K562 (cell line): ENCODE data around the gene FERMT3.

Source experiments
- CTCF ChIP-seq, 3 experiments: IDR thresholded peaks in 2 of 3; conservative IDR thresholded peaks in 1 of 3; 2 replicates each; pipeline ENCODE4 v1.5.1; 2011 to 2012; ENCODE audit warnings: low read length in 3 of 3, mild to moderate bottlenecking in 3 of 3, control low read depth in 2 of 3, improper control_type of control experiment in 1 of 3, inconsistent platforms in 1 of 3, low read depth in 1 of 3, mixed read lengths in 1 of 3, moderate library complexity in 1 of 3; ENCODE audit not compliant: insufficient read depth in 2 of 3
- JUND ChIP-seq, 2 experiments: IDR thresholded peaks; 2 replicates in 1 of 2; 3 replicates in 1 of 2; pipeline ENCODE4 v1.6.1; 2011; ENCODE audit warnings: borderline replicate concordance in 2 of 2, low read depth in 2 of 2, low read length in 2 of 2, improper control_type of control experiment in 1 of 2, missing biosample characterization in 1 of 2, missing genetic modification characterization in 1 of 2, missing genetic modification reagents in 1 of 2
- MAZ ChIP-seq, 2 experiments: fragments of 450-650 bp in 1 of 2; sonication (generic) in 1 of 2; formaldehyde crosslinking; IDR thresholded peaks in 1 of 2; conservative IDR thresholded peaks in 1 of 2; 2 replicates each; pipeline versions ENCODE4 v1.4.0 to v1.5.0; 2020; ENCODE audit warnings: mild to moderate bottlenecking in 1 of 2, missing genetic modification reagents in 1 of 2
- MXD1 ChIP-seq: fragments of 250-450 bp; sonication (Bioruptor Pico); IDR thresholded peaks from 2 replicates; pipeline ENCODE4 v1.8.0; 2021; ENCODE audit warnings: borderline replicate concordance, mild to moderate bottlenecking, moderate library complexity; ENCODE audit not compliant: poor library complexity, severe bottlenecking
- NFE2L1 ChIP-seq: fragments of 450-650 bp; IDR thresholded peaks from 2 replicates; pipeline ENCODE4 v1.6.1; 2016; ENCODE audit warnings: missing genetic modification characterization, low read depth, mild to moderate bottlenecking, missing compliant biosample characterization, moderate library complexity, borderline replicate concordance
- NFIC ChIP-seq: fragments of 450-650 bp; IDR thresholded peaks from 2 replicates; pipeline ENCODE4 v1.6.1; 2017; ENCODE audit warnings: mild to moderate bottlenecking, inconsistent platforms
- PHF21A ChIP-seq: fragments of 450-650 bp; IDR thresholded peaks from 2 replicates; pipeline ENCODE4 v1.6.1; 2017; ENCODE audit warnings: low read depth, borderline replicate concordance
- POLR2A ChIP-seq: fragments of 450-650 bp; conservative IDR thresholded peaks from 2 replicates; pipeline ENCODE4 v1.6.1; 2016
- RBM25 ChIP-seq: fragments of 200-400 bp; formaldehyde crosslinking; IDR thresholded peaks from 2 replicates; pipeline ENCODE4 v1.6.1; 2018; ENCODE audit warnings: low read length, low read depth, moderate library complexity; ENCODE audit not compliant: severe bottlenecking
- SIRT6 ChIP-seq: IDR thresholded peaks from one replicate; pipeline ENCODE4 v1.6.1; 2012; ENCODE audit warnings: low read depth, mild to moderate bottlenecking, control low read depth, inconsistent platforms, low read length, moderate library complexity
- SNRNP70 ChIP-seq: fragments of 200-400 bp; formaldehyde crosslinking; optimal IDR thresholded peaks from 2 replicates; pipeline ENCODE3; 2017; ENCODE audit warnings: low read depth, low read length
- ZBTB40 ChIP-seq, 2 experiments: fragments of 450-650 bp in 1 of 2; sonication (generic) in 1 of 2; formaldehyde crosslinking in 1 of 2; IDR thresholded peaks; 2 replicates each; pipeline versions ENCODE4 v1.7.1 to v1.9.0; 2016 to 2022; ENCODE audit warnings: inconsistent platforms in 1 of 2, mild to moderate bottlenecking in 1 of 2, missing genetic modification reagents in 1 of 2
- ZHX1 ChIP-seq: fragments of 150-350 bp; conservative IDR thresholded peaks from 2 replicates; pipeline ENCODE4 v1.6.1; 2014; ENCODE audit warnings: low read length
- ZKSCAN8 ChIP-seq: fragments of 200-800 bp; sonication (Bioruptor generic); IDR thresholded peaks from 2 replicates; pipeline ENCODE4 v1.6.1; 2016; ENCODE audit warnings: missing genetic modification characterization, missing compliant biosample characterization

GRCh38 chr11:64225608-64226506 is 19.3 kb downstream of the FERMT3 start, which contains the start of the genes NUDT22 and TRPT1:
- 0 out of 2 replicates have a peak, but pooled peaks have one; percentile 33 for TF ChIP-seq NFIC
- peak; percentile 88 for TF ChIP-seq ZBTB40 (IDR thresholded peaks at IDR 0.05)
- TF ChIP-seq ZBTB40 (CRISPR knock-in tag; IDR thresholded peaks at IDR 0.05), result no peak
- peak; percentile 19 to 38 (median 30); a peak in 3 of 6 replicates for TF ChIP-seq CTCF (IDR thresholded peaks at IDR 0.05 in 2 of 3, conservative IDR thresholded peaks at IDR 0.05 in 1 of 3; ENCODE audit: insufficient read depth in 2 of 3, low read depth in 1 of 3, low read length in 3 of 3)
- no peak for TF ChIP-seq NFE2L1 (tag)
- no peak for TF ChIP-seq SIRT6
- peak; percentile 81 for TF ChIP-seq POLR2A
- no peak for TF ChIP-seq ZKSCAN8
- no peak for TF ChIP-seq PHF21A
- no peak for TF ChIP-seq SNRNP70
- no peak for TF ChIP-seq JUND (IDR thresholded peaks at IDR 0.05; ENCODE audit: borderline replicate concordance, low read depth, low read length)
- TF ChIP-seq JUND (tag; IDR thresholded peaks at IDR 0.05; ENCODE audit: borderline replicate concordance, low read depth, low read length), result no peak
- TF ChIP-seq ZHX1, result no peak
- TF ChIP-seq MAZ (CRISPR knock-in tag; conservative IDR thresholded peaks at IDR 0.05 in 1 of 2, IDR thresholded peaks at IDR 0.05 in 1 of 2), result no peak; a peak in 3 of 4 replicates
- TF ChIP-seq MXD1 (CRISPR knock-in tag), result no peak
- no peak for TF ChIP-seq RBM25
